Measurements from ENCODE around the gene SLC26A8.
"Not testable (repeated sequence)": the region's sequence is repeated elsewhere in the genome, so short reads cannot be mapped to it uniquely, and the experiment has no call there.

Gene SLC26A8

GRCh38 chr6:36028088-36028876 is 3.8 kb upstream of the SLC26A8 start:
- no peaks in the 10 kb centered on the region for H3K9me3 ChIP-seq (ENCODE audit: control insufficient read depth, low read depth, low read length)
- H3K4me1 ChIP-seq (ENCODE audit: control insufficient read depth, low read depth, low read length): peaks cover 16% of the 10 kb centered on the region
- peak overlapping the region; percentile 84 for H3K9ac ChIP-seq (ENCODE audit: low read length)
- H3K36me3 ChIP-seq (ENCODE audit: control insufficient read depth, low read depth, low read length): no peaks in the 10 kb centered on the region
- H3K27ac ChIP-seq (ENCODE audit: low read length): no peak overlapping the region
- H3K4me3 ChIP-seq (ENCODE audit: low read length): peak overlapping the region; percentile 93
- peaks cover 15% of the 10 kb centered on the region for H3K27me3 ChIP-seq (ENCODE audit: control insufficient read depth, insufficient read depth, low read length)

GRCh38 chr6:36027501-36028087 is 3.2 kb upstream of the SLC26A8 start, which contains the start of gene MAPK14:
TSS of gene MAPK14 (plus strand) at chr6:36027808. CDS start at chr6:36028158, 350 bp downstream.
- Histone ChIP-seq H3K36me3 (ENCODE audit: control insufficient read depth, low read depth, low read length) (no peaks in the 10 kb centered on the region), H3K27me3 (ENCODE audit: control insufficient read depth, insufficient read depth, low read length) (peaks cover 15% of the 10 kb centered on the region), H3K9ac (ENCODE audit: low read length) (peak within 1 kb of the TSS; percentile 84), H3K27ac (ENCODE audit: low read length) (no peak within 1 kb of the TSS), H3K4me3 (ENCODE audit: low read length) (peak within 1 kb of the TSS; percentile 93), H3K4me1 (ENCODE audit: control insufficient read depth, low read depth, low read length) (peaks cover 16% of the 10 kb centered on the region), H3K9me3 (ENCODE audit: control insufficient read depth, low read depth, low read length) (no peaks in the 10 kb centered on the region)

DNA sequence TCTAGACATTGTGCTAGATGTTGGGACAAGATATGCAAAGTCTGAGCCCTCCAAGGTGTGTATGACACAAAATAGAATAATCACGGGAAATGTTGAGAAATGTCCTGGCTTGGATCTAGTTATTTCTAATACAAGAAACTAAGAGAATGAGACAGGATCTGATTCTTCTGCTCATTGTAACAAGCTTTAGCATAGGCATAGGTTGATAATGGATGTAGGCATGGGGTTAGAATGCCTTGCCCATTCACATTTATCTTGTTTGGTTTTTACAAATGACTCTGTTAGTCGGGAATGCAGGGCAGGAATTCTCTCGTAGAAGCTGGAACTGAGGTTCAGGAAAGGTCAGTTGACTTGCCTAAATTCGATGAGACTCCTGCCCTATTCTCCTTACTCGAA is 1.5 kb upstream of the SLC26A8 start:
- no peaks in the 10 kb centered on the region for H3K36me3 ChIP-seq (ENCODE audit: control insufficient read depth, low read depth, low read length)
- peaks cover 15% of the 10 kb centered on the region for H3K27me3 ChIP-seq (ENCODE audit: control insufficient read depth, insufficient read depth, low read length)
- H3K4me1 ChIP-seq (ENCODE audit: control insufficient read depth, low read depth, low read length): peaks cover 16% of the 10 kb centered on the region
- H3K4me3 ChIP-seq (ENCODE audit: low read length): no peak overlapping the region
- no peak overlapping the region for H3K27ac ChIP-seq (ENCODE audit: low read length)
- no peaks in the 10 kb centered on the region for H3K9me3 ChIP-seq (ENCODE audit: control insufficient read depth, low read depth, low read length)
- no peak overlapping the region for H3K9ac ChIP-seq (ENCODE audit: low read length)

DNA sequence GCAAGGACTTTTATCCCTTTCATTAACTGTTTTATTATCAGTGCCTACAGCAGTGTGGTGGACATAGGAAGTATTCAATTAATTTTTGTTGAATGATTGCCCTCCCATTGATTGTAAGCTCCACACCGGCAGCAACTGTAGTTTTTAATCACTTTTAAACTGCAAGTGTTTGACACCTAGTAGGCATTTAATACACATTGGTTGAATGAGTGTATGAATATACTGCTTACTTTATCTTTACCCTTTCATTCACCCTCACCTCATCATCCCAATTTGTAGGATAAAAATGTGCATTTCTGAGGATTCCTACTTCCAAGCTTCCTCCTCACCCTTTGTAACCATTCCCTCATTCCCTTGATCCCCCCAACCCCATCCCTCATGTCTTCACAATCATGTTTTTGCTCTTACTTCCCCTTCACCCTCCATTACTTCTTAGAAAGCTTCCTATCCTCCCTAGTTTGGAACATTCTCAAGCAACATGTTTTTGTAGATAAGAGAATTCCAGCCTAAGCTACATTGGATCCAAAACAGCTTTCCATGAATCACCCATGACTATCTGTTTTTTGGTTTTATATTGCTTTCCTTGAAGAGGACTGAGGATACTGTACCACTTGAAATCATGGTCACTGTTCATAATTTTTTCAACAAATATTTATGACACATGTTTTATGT is 955 bp upstream of the SLC26A8 start:
- peaks cover 15% of the 10 kb centered on the region for H3K27me3 ChIP-seq (ENCODE audit: control insufficient read depth, insufficient read depth, low read length)
- no peaks in the 10 kb centered on the region for H3K9me3 ChIP-seq (ENCODE audit: control insufficient read depth, low read depth, low read length)
- peaks cover 16% of the 10 kb centered on the region for H3K4me1 ChIP-seq (ENCODE audit: control insufficient read depth, low read depth, low read length)
- no peaks in the 10 kb centered on the region for H3K36me3 ChIP-seq (ENCODE audit: control insufficient read depth, low read depth, low read length)
- no peak overlapping the region for H3K27ac ChIP-seq (ENCODE audit: low read length)
- no peak overlapping the region for H3K4me3 ChIP-seq (ENCODE audit: low read length)
- no peak overlapping the region for H3K9ac ChIP-seq (ENCODE audit: low read length)

DNA sequence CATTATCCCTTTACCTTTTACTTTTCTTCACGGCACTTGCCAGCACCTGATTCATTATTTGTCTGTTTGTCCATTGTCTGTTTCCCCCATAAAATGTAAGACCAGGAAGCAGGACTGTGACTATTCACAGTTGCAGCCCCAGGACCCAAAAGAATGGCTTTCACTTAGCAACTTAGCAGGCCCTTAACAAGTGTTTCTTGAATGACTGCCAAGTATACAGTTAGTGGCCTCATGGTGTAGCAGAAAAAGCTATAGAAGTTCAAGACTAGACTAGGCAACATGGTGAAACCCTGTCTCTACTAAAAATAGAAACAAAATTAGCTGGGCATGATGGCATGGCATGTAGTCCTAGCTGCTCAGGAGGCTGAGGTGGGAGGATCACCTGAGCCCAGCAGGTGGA is 4.3 kb downstream of the SLC26A8 start:
- no peaks in the 10 kb centered on the region for H3K9me3 ChIP-seq (ENCODE audit: control insufficient read depth, low read depth, low read length)
- peaks cover 8% of the 10 kb centered on the region for H3K27me3 ChIP-seq (ENCODE audit: control insufficient read depth, insufficient read depth, low read length)
- H3K36me3 ChIP-seq (ENCODE audit: control insufficient read depth, low read depth, low read length): no peaks in the 10 kb centered on the region
- no peak overlapping the region for H3K9ac ChIP-seq (ENCODE audit: low read length)
- no peak overlapping the region for H3K27ac ChIP-seq (ENCODE audit: low read length)
- H3K4me3 ChIP-seq (ENCODE audit: low read length): no peak overlapping the region
- H3K4me1 ChIP-seq (ENCODE audit: control insufficient read depth, low read depth, low read length): peaks cover 11% of the 10 kb centered on the region

- H3K9me3 ChIP-seq (ENCODE audit: control insufficient read depth, low read depth, low read length): no peaks in the 10 kb centered on the region
- H3K4me1 ChIP-seq (ENCODE audit: control insufficient read depth, low read depth, low read length): peaks cover 7% of the 10 kb centered on the region
- no peaks in the 10 kb centered on the region for H3K36me3 ChIP-seq (ENCODE audit: control insufficient read depth, low read depth, low read length)
- H3K27me3 ChIP-seq (ENCODE audit: control insufficient read depth, insufficient read depth, low read length): no peaks in the 10 kb centered on the region
- H3K27ac ChIP-seq (ENCODE audit: low read length): no peak overlapping the region
- H3K4me3 ChIP-seq (ENCODE audit: low read length): no peak overlapping the region
- no peak overlapping the region for H3K9ac ChIP-seq (ENCODE audit: low read length)
Measured at GRCh38 chr6:36019167-36019566, 5.3 kb downstream of the SLC26A8 start.

DNA sequence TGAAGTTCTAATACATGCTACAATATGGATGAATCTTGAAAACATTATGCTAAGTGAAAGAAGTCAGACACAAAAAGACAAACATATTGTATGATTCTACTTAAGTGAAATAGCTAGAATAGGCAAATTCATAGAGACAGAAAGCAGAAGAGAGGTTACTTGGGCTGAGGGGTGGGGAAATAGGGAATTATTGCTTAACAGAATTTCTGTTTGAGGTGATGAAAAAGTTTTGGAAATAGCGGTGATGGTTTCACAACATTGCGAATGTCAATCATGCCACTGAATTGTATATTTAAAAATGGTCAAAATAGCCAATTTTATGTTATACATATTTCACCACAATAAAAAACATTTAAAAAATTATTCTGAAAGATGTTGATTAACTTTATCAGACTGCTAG is 6.1 kb downstream of the SLC26A8 start:
- H3K9ac ChIP-seq (ENCODE audit: low read length): no peak overlapping the region
- H3K27me3 ChIP-seq (ENCODE audit: control insufficient read depth, insufficient read depth, low read length): no peaks in the 10 kb centered on the region
- no peaks in the 10 kb centered on the region for H3K36me3 ChIP-seq (ENCODE audit: control insufficient read depth, low read depth, low read length)
- H3K4me1 ChIP-seq (ENCODE audit: control insufficient read depth, low read depth, low read length): no peaks in the 10 kb centered on the region
- no peak overlapping the region for H3K27ac ChIP-seq (ENCODE audit: low read length)
- no peaks in the 10 kb centered on the region for H3K9me3 ChIP-seq (ENCODE audit: control insufficient read depth, low read depth, low read length)
- H3K4me3 ChIP-seq (ENCODE audit: low read length): no peak overlapping the region

DNA sequence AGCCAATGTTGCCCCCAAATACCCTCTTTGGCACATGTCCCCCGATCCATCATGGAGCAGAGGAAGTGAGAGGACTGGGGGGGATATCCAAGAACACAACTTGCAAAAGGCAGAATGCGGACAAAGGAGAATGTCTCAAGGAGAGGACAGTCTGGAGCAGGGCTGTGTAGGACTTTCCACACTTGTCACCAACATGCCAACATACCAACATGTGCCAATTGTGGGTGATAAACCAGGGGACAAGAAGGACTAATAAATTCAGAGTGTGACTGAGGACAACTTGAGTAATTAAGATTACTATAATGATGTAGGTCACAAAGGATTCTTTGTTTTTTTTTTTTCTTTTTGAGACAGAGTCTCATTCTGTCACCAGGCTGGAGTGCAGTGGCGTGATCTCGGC is 8.8 kb downstream of the SLC26A8 start:
- Histone ChIP-seq H3K27ac (ENCODE audit: low read length) (no peak overlapping the region), H3K9me3 (ENCODE audit: control insufficient read depth, low read depth, low read length) (no peaks in the 10 kb centered on the region), H3K4me1 (ENCODE audit: control insufficient read depth, low read depth, low read length) (no peaks in the 10 kb centered on the region), H3K27me3 (ENCODE audit: control insufficient read depth, insufficient read depth, low read length) (no peaks in the 10 kb centered on the region), H3K36me3 (ENCODE audit: control insufficient read depth, low read depth, low read length) (no peaks in the 10 kb centered on the region), H3K9ac (ENCODE audit: low read length) (no peak overlapping the region), H3K4me3 (ENCODE audit: low read length) (no peak overlapping the region)

GRCh38 chr6:36000451-36000850 is 24.0 kb downstream of the SLC26A8 start:
- Histone ChIP-seq H3K9ac (ENCODE audit: low read length) (no peak overlapping the region), H3K27ac (ENCODE audit: low read length) (no peak overlapping the region), H3K4me1 (ENCODE audit: control insufficient read depth, low read depth, low read length) (no peaks in the 10 kb centered on the region), H3K27me3 (ENCODE audit: control insufficient read depth, insufficient read depth, low read length) (no peaks in the 10 kb centered on the region), H3K4me3 (ENCODE audit: low read length) (no peak overlapping the region), H3K9me3 (ENCODE audit: control insufficient read depth, low read depth, low read length) (no peaks in the 10 kb centered on the region), H3K36me3 (ENCODE audit: control insufficient read depth, low read depth, low read length) (no peaks in the 10 kb centered on the region)

GRCh38 chr6:35993150-35993549 is 31.3 kb downstream of the SLC26A8 start:
- Histone ChIP-seq H3K4me3 (ENCODE audit: low read length) (no peak overlapping the region), H3K9me3 (ENCODE audit: control insufficient read depth, low read depth, low read length) (no peaks in the 10 kb centered on the region), H3K9ac (ENCODE audit: low read length) (no peak overlapping the region), H3K27me3 (ENCODE audit: control insufficient read depth, insufficient read depth, low read length) (no peaks in the 10 kb centered on the region), H3K36me3 (ENCODE audit: control insufficient read depth, low read depth, low read length) (no peaks in the 10 kb centered on the region), H3K4me1 (ENCODE audit: control insufficient read depth, low read depth, low read length) (no peaks in the 10 kb centered on the region), H3K27ac (ENCODE audit: low read length) (no peak overlapping the region)

DNA sequence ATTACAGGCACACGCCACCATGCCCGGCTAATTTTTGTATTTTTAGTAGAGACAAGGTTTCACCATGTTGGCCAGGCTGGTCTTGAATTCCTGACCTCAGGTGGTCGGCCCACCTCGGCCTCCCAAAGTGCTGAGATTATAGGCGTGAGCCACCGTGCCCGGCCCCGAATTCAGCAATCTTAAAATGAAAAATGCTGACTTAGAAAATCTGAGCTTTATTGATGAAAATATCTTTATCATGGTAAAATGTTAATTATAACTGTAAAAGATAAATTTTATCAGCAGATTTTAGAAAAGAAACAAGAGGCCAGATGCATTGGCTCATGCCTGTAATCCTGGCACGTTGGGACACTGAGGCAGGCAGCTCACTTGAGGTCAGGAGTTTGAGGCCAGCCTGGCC is 36.4 kb downstream of the SLC26A8 start:
- H3K9me3 ChIP-seq (ENCODE audit: control insufficient read depth, low read depth, low read length): not testable (repeated sequence)
- H3K4me1 ChIP-seq (ENCODE audit: control insufficient read depth, low read depth, low read length): peaks cover 11% of the 10 kb centered on the region

More for the DNA sequence above, 36.4 kb downstream of the SLC26A8 start:
- H3K4me3 ChIP-seq (ENCODE audit: low read length); H3K9ac ChIP-seq (ENCODE audit: low read length); H3K27me3 ChIP-seq (ENCODE audit: control insufficient read depth, insufficient read depth, low read length); H3K27ac ChIP-seq (ENCODE audit: low read length); H3K36me3 ChIP-seq (ENCODE audit: control insufficient read depth, low read depth, low read length): not testable (repeated sequence)
